DOHH2 (cell line): ENCODE data around the gene FAAH.

Source experiments
- H3F3A ChIP-seq: fragments of 200-600 bp; sonication (generic), shearing (Covaris generic); 2 replicates; pipeline ENCODE4 v1.6.0; 2016; ENCODE audit warnings: antibody characterized with exemption, mild to moderate bottlenecking; ENCODE audit not compliant: control insufficient read depth, insufficient read depth
- H3K27ac ChIP-seq: fragments of 200-600 bp; sonication (generic); 2 replicates; pipeline ENCODE4 v1.5.1; 2014; ENCODE audit warnings: low read depth, mild to moderate bottlenecking, low read length, moderate library complexity
- H3K27me3 ChIP-seq: fragments of 200-600 bp; sonication (generic); 2 replicates; pipeline ENCODE4 v1.6.1; 2014; ENCODE audit warnings: mild to moderate bottlenecking, low read length, mixed read lengths; ENCODE audit not compliant: control insufficient read depth
- H3K36me3 ChIP-seq: fragments of 200-600 bp; sonication (generic); 2 replicates; pipeline ENCODE4 v1.6.1; 2014; ENCODE audit warnings: mild to moderate bottlenecking, low read length, moderate library complexity, mixed read lengths; ENCODE audit not compliant: control insufficient read depth
- H3K4me1 ChIP-seq: fragments of 200-600 bp; sonication (generic); 2 replicates; pipeline ENCODE4 v1.6.1; 2014; ENCODE audit warnings: mild to moderate bottlenecking, low read length, mixed read lengths; ENCODE audit not compliant: control insufficient read depth
- H3K4me2 ChIP-seq: fragments of 200-600 bp; sonication (generic); 2 replicates; pipeline ENCODE4 v1.6.0; 2014; ENCODE audit warnings: mild to moderate bottlenecking, low read length, moderate library complexity
- H3K4me3 ChIP-seq: fragments of 200-600 bp; sonication (generic); 2 replicates; pipeline ENCODE4 v1.5.1; 2014; ENCODE audit warnings: mild to moderate bottlenecking, low read length, mixed read lengths
- H3K79me2 ChIP-seq: fragments of 200-600 bp; sonication (generic); 2 replicates; pipeline ENCODE4 v1.6.1; 2014; ENCODE audit warnings: mild to moderate bottlenecking, low read length, mixed read lengths; ENCODE audit not compliant: control insufficient read depth
- H3K9me2 ChIP-seq: fragments of 200-600 bp; sonication (generic); replicated peaks from 2 replicates; pipeline ENCODE4 v1.6.1; 2014; ENCODE audit warnings: mild to moderate bottlenecking, low read length, mixed read lengths; ENCODE audit not compliant: control insufficient read depth
- H3K9me3 ChIP-seq: fragments of 200-600 bp; sonication (generic); 2 replicates; pipeline ENCODE4 v1.6.1; 2014; ENCODE audit warnings: antibody characterized with exemption, low read length, mixed read lengths; ENCODE audit not compliant: control insufficient read depth, insufficient read depth
- H4K20me1 ChIP-seq: fragments of 200-600 bp; sonication (generic); 2 replicates; pipeline ENCODE4 v1.6.0; 2014; ENCODE audit warnings: low read depth, mild to moderate bottlenecking, antibody characterized with exemption, low read length, moderate library complexity; ENCODE audit not compliant: control insufficient read depth, insufficient read depth
- EZH2phosphoT487 ChIP-seq: fragments of 200-600 bp; sonication (generic); IDR thresholded peaks from 2 replicates; pipeline ENCODE4 v1.6.1; 2017; ENCODE audit warnings: borderline replicate concordance, mild to moderate bottlenecking, antibody characterized with exemption, low read length, moderate library complexity, mixed read lengths
- TF ChIP-seq, protein P1 (sequence below): fragments of 200-600 bp; sonication (generic); IDR thresholded peaks from one replicate; pipeline ENCODE4 v1.5.1; 2014; ENCODE audit warnings: antibody characterized with exemption, mild to moderate bottlenecking, low read depth, low read length; ENCODE audit not compliant: poor library complexity, severe bottlenecking

The FAAH gene

DNA sequence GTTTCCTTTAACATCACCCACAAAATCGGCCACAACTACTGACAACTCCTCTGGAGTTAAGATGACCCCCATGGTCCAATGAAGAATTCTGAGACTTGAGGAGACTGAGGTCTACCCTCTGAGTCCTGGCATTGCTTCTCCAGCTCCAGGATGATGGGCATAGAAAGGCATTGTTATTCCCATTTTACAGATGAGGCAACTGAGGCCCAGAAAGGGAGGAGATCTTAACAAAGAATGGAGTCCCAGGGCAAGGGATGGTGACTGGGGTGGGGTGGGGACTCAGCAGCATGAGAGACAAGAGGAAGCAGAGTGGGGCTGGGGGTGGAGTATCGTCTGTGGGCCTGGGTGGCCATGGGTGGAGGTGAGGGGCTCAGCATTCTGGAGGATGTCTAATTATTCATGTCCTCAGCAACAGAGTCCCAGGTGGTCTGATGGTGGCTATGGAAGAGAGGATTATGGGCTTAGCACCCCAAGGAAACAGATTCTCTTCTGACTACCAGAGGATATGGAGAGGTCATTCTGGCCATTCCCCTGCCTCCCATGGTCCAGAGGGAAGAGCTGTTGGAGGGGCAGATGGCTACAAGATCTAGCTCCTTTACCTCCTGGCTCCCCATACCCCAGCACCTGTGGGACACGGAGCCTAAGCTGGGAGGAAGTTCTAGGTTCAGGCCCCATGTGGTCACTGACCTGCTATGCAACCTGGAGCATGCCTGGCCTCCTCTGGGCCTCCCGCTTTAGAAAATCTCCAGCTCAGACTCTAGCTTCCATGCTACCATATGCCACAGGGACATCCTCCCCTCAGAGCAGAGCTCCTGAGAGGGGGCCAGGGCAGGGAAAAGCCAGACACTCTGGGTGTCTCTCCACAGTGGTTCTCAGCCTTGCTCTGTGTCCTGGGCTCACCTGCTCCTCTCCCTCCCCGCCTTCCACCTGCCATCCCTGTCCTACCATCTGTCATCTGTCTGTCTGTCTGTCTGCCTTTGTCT, 58.1 kb downstream of the FAAH start:
- no peak overlapping the region for H3K4me3 ChIP-seq
- no peaks in the 10 kb centered on the region for H3F3A ChIP-seq
- H3K27me3 ChIP-seq: peaks cover 36% of the 10 kb centered on the region
- TF ChIP-seq EZH2phosphoT487: no peak
- TF ChIP-seq, protein P1, sequence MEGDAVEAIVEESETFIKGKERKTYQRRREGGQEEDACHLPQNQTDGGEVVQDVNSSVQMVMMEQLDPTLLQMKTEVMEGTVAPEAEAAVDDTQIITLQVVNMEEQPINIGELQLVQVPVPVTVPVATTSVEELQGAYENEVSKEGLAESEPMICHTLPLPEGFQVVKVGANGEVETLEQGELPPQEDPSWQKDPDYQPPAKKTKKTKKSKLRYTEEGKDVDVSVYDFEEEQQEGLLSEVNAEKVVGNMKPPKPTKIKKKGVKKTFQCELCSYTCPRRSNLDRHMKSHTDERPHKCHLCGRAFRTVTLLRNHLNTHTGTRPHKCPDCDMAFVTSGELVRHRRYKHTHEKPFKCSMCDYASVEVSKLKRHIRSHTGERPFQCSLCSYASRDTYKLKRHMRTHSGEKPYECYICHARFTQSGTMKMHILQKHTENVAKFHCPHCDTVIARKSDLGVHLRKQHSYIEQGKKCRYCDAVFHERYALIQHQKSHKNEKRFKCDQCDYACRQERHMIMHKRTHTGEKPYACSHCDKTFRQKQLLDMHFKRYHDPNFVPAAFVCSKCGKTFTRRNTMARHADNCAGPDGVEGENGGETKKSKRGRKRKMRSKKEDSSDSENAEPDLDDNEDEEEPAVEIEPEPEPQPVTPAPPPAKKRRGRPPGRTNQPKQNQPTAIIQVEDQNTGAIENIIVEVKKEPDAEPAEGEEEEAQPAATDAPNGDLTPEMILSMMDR: no peak
- no peaks in the 10 kb centered on the region for H3K4me1 ChIP-seq
- H3K9me3 ChIP-seq: no peaks in the 10 kb centered on the region
- H3K4me2 ChIP-seq: no peak overlapping the region
- H3K36me3 ChIP-seq: no peaks in the 10 kb centered on the region
- no peaks in the 10 kb centered on the region for H3K9me2 ChIP-seq
- H3K27ac ChIP-seq: no peak overlapping the region
- H3K79me2 ChIP-seq: no peaks in the 10 kb centered on the region
- H4K20me1 ChIP-seq: no peaks in the 10 kb centered on the region

DNA sequence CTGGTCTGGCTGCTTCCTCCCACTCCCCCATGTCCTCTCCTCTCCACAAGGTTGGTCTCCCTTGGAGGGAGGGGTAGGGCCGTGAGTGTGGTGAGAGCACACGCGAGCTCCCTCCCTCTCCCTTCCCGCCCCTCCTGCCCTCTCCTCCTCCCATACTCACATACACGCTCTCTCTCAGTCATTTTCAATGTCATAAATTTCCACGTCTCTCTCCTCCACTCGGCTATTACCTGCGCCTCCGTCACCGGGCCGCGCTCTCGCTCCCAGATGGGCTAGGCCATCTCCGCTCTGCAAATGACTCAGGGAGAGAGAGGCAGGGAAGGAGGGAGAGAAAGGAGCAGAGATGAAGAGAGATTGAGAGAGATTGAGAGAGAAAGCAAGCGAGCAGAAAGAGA, 58.8 kb downstream of the FAAH start:
- H4K20me1 ChIP-seq: no peaks in the 10 kb centered on the region
- no peak for TF ChIP-seq EZH2phosphoT487
- TF ChIP-seq, protein P1: no peak
- H3K27ac ChIP-seq: no peak overlapping the region
- peaks cover 36% of the 10 kb centered on the region; the same call in 1 of the 2 replicates for H3K27me3 ChIP-seq
- H3K9me3 ChIP-seq: no peaks in the 10 kb centered on the region
- H3K4me2 ChIP-seq: no peak overlapping the region
- H3K4me1 ChIP-seq: no peaks in the 10 kb centered on the region
- no peaks in the 10 kb centered on the region for H3K36me3 ChIP-seq
- H3F3A ChIP-seq: no peaks in the 10 kb centered on the region
- H3K9me2 ChIP-seq: no peaks in the 10 kb centered on the region
- H3K4me3 ChIP-seq: no peak overlapping the region
- H3K79me2 ChIP-seq: no peaks in the 10 kb centered on the region

DNA sequence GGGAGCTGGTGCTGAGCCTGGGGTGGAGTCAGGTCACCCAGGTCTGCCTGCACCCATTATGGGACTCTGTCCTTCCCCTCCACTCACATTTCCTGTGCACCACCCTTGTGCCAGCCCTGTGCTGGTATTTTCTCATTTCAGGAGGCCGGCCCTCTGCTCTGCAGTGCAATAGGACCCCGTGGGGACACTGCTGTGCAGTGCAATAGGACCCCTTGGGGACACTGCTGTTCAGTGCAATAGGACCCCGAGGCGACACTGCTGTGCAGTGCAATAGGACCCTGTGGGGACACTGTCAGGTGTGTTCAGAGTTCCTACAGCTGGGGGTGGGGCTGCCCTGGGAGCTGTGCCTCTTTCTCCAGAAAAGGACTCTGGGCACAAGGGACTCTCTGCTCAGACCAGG, 59.3 kb downstream of the FAAH start:
- H3K79me2 ChIP-seq: no peaks in the 10 kb centered on the region
- H3K4me3 ChIP-seq: no peak overlapping the region
- no peaks in the 10 kb centered on the region for H3K9me3 ChIP-seq
- H3K27ac ChIP-seq: no peak overlapping the region
- no peaks in the 10 kb centered on the region for H3K36me3 ChIP-seq
- no peak overlapping the region for H3K4me2 ChIP-seq
- no peaks in the 10 kb centered on the region for H3F3A ChIP-seq
- no peak for TF ChIP-seq EZH2phosphoT487
- TF ChIP-seq, protein P1: no peak
- no peaks in the 10 kb centered on the region for H3K4me1 ChIP-seq
- H3K9me2 ChIP-seq: no peaks in the 10 kb centered on the region
- H3K27me3 ChIP-seq: peaks cover 36% of the 10 kb centered on the region; the same call in 1 of the 2 replicates
- H4K20me1 ChIP-seq: no peaks in the 10 kb centered on the region
